ENCODE data around the gene BLZF1. TPM values are rescaled to one million over a fixed set of nuclear protein-coding genes. Genes with fewer than 3 reads are reported as not detected.

Gene BLZF1
- total and polyA plus RNA-seq, 2 donors (not counting 1 experiment from before 2014, with no cell fraction given), result 5.9 to 21.3 TPM

- no peak for ATAC-seq (ENCODE audit: low read depth)
- H3K27me3 Mint-ChIP-seq, result no peaks in the 10 kb centered on the region
- H3K27me3 ChIP-seq (replicated peaks in 1 of 4; ENCODE audit: control extremely low read depth in 1 of 4, control insufficient read depth in 3 of 4, insufficient read depth in 4 of 4, low read length in 3 of 4), result no peaks in the 10 kb centered on the region
- H3K4me3 Mint-ChIP-seq, result no peak overlapping the region
- H3K9me3 Mint-ChIP-seq (ENCODE audit: insufficient read depth), result no peaks in the 10 kb centered on the region
- H3K27ac ChIP-seq (ENCODE audit: low read length in 2 of 2), result no peak overlapping the region
- no peak overlapping the region for H3K4me3 ChIP-seq (ENCODE audit: control extremely low read depth in 1 of 5, extremely low read depth in 1 of 5, insufficient read depth in 1 of 5, low read depth in 2 of 5, low read length in 4 of 5)
- no peaks in the 10 kb centered on the region for H3K9me3 ChIP-seq (ENCODE audit: control extremely low read depth in 1 of 3, control insufficient read depth in 2 of 3, insufficient read depth in 1 of 3, low read length in 2 of 3)
- no peak overlapping the region for H3K27ac Mint-ChIP-seq
- H2AFZ ChIP-seq (ENCODE audit: insufficient read depth, low read depth, low read length, poor library complexity, severe bottlenecking), result no peak overlapping the region
- ChIA-PET CTCF (interaction anchor here (1.5 kb wide), 1 partner anchor 13 kb away, joined by 12 read pairs; no protein-coding TSS in a partner anchor), POLR2A (no interaction called here)
- H3K4me1 Mint-ChIP-seq, result peaks cover 4% of the 10 kb centered on the region
- H3K36me3 ChIP-seq (replicated peaks in 1 of 2; ENCODE audit: control extremely low read depth in 1 of 2, control insufficient read depth in 1 of 2, extremely low read depth in 1 of 2, insufficient read depth in 2 of 2, low read length in 1 of 2), result no peaks in the 10 kb centered on the region
- intact Hi-C loops (cut with micrococcal nuclease), result no loop called here
- no peak for DNase-seq
- H3K4me2 ChIP-seq (replicated peaks; ENCODE audit: low read depth, low read length, poor library complexity, severe bottlenecking), result no peak overlapping the region
- H3K4me1 ChIP-seq (ENCODE audit: control insufficient read depth in 2 of 2, insufficient read depth in 2 of 2, low read length in 2 of 2), result no peaks in the 10 kb centered on the region
- WGBS (ENCODE audit: insufficient coverage), result 100% methylated on average over 1 of the region's 1 CpG
- H4K20me1 ChIP-seq (ENCODE audit: control insufficient read depth, insufficient read depth, low read length, poor library complexity, severe bottlenecking), result no peaks in the 10 kb centered on the region
- H3K79me2 ChIP-seq (ENCODE audit: control insufficient read depth, insufficient read depth, low read length), result peaks cover 6% of the 10 kb centered on the region
- no peak overlapping the region for H3K9ac ChIP-seq (ENCODE audit: low read length)
- TF ChIP-seq CTCF (IDR thresholded peaks at IDR 0.05), result no peak
- no peak for TF ChIP-seq EZH2 (IDR thresholded peaks at IDR 0.05; ENCODE audit: borderline replicate concordance, insufficient read depth, low read depth, low read length, poor library complexity, severe bottlenecking)
These were observed 7.6 kb upstream of the BLZF1 start for GRCh38 chr1:169360415-169360814.

DNA sequence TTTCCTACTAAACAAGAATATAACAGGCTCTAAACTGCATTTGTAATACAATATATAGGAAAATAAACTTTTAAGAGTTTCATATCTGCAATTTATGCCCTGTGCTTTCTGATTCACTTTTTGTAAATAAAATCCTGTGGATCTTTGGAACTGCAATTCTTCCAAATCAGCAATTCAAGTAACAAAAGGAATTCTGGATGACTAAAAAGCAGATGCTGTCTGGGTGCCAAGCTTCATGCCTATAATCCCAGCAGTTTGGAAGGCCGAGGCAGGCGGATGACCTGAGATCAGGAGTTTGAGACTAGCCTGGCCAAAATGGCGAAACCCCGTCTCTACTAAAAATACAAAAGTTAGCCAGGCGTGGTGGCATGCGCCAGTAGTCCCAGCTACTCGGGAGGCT lies 6.7 kb upstream of the BLZF1 start:
- no peaks in the 10 kb centered on the region for H3K27me3 Mint-ChIP-seq
- ATAC-seq (ENCODE audit: low read depth) (no peak), DNase-seq (no peak)
- no peak overlapping the region for H3K4me3 Mint-ChIP-seq
- no peaks in the 10 kb centered on the region for H3K27me3 ChIP-seq (replicated peaks in 1 of 4; ENCODE audit: control extremely low read depth in 1 of 4, control insufficient read depth in 3 of 4, insufficient read depth in 4 of 4, low read length in 3 of 4)
- no peak overlapping the region for H3K9ac ChIP-seq (ENCODE audit: low read length)
- 92% methylated on average over 4 of the region's 7 CpGs for WGBS (ENCODE audit: insufficient coverage)
- ChIA-PET POLR2A (no interaction called here), CTCF (interaction anchor here (2.2 kb wide), 1 partner anchor 13 kb away, joined by 10 read pairs; no protein-coding TSS in a partner anchor)
- no peaks in the 10 kb centered on the region for H3K9me3 ChIP-seq (ENCODE audit: control extremely low read depth in 1 of 3, control insufficient read depth in 2 of 3, insufficient read depth in 1 of 3, low read length in 2 of 3)
- no peak overlapping the region for H2AFZ ChIP-seq (ENCODE audit: insufficient read depth, low read depth, low read length, poor library complexity, severe bottlenecking)
- no peaks in the 10 kb centered on the region for H3K36me3 ChIP-seq (replicated peaks in 1 of 2; ENCODE audit: control extremely low read depth in 1 of 2, control insufficient read depth in 1 of 2, extremely low read depth in 1 of 2, insufficient read depth in 2 of 2, low read length in 1 of 2)
- H3K4me1 ChIP-seq (ENCODE audit: control insufficient read depth in 2 of 2, insufficient read depth in 2 of 2, low read length in 2 of 2), result no peaks in the 10 kb centered on the region
- H3K9me3 Mint-ChIP-seq (ENCODE audit: insufficient read depth), result no peaks in the 10 kb centered on the region
- no peak for TF ChIP-seq EZH2 (IDR thresholded peaks at IDR 0.05; ENCODE audit: borderline replicate concordance, insufficient read depth, low read depth, low read length, poor library complexity, severe bottlenecking)
- no peak for TF ChIP-seq CTCF (IDR thresholded peaks at IDR 0.05)
- intact Hi-C loops (cut with micrococcal nuclease), result no loop called here
- no peaks in the 10 kb centered on the region for H4K20me1 ChIP-seq (ENCODE audit: control insufficient read depth, insufficient read depth, low read length, poor library complexity, severe bottlenecking)
- H3K27ac Mint-ChIP-seq, result no peak overlapping the region
- peaks cover 8% of the 10 kb centered on the region for H3K79me2 ChIP-seq (ENCODE audit: control insufficient read depth, insufficient read depth, low read length)
- H3K4me3 ChIP-seq (ENCODE audit: control extremely low read depth in 1 of 5, extremely low read depth in 1 of 5, insufficient read depth in 1 of 5, low read depth in 2 of 5, low read length in 4 of 5), result no peak overlapping the region
- H3K27ac ChIP-seq (ENCODE audit: low read length in 2 of 2), result no peak overlapping the region
- peaks cover 4% of the 10 kb centered on the region for H3K4me1 Mint-ChIP-seq
- H3K4me2 ChIP-seq (replicated peaks; ENCODE audit: low read depth, low read length, poor library complexity, severe bottlenecking), result no peak overlapping the region
